Activated CD4-positive, alpha-beta T cell treated with anti-CD3 and anti-CD28 coated beads, Interleukin-2, amount 10 ng/mL, durations not matched to agents 24 days and 14 days (primary cell): ENCODE data around the gene TREML2. TPM values are rescaled to one million over a fixed set of nuclear protein-coding genes. Genes with fewer than 3 reads are reported as not detected.
A peak's percentile ranks its signal among the peaks of the same experiment; 100 is the strongest.

Experiments used
- DNase-seq: peaks from one replicate; pipeline ENCODE4 v3.0.0; 2022
- H3K27ac Mint-ChIP-seq: one replicate; pipeline ENCODE4 v1.8.0; 2022; ENCODE audit warnings: mild to moderate bottlenecking, mixed read lengths
- H3K27me3 Mint-ChIP-seq: one replicate; pipeline ENCODE4 v1.8.0; 2022; ENCODE audit warnings: mixed read lengths
- H3K36me3 Mint-ChIP-seq: one replicate; pipeline ENCODE4 v1.8.0; 2022; ENCODE audit warnings: low read depth, mild to moderate bottlenecking, mixed read lengths
- H3K4me1 Mint-ChIP-seq: one replicate; pipeline ENCODE4 v1.8.0; 2021; ENCODE audit warnings: mixed read lengths
- H3K4me3 Mint-ChIP-seq: one replicate; pipeline ENCODE4 v1.8.0; 2022; ENCODE audit warnings: mild to moderate bottlenecking, moderate library complexity, mixed read lengths
- H3K9me3 Mint-ChIP-seq: one replicate; pipeline ENCODE4 v1.8.0; 2021; ENCODE audit warnings: mixed read lengths
- intact Hi-C: fragments of 100-400 bp; cut with micrococcal nuclease; formaldehyde crosslinking; loops from one replicate; pipeline ENCODE4 v1.15.1; 2023
- total RNA-seq: library from RNA; stranded (reverse); gene quantifications from 2 replicates; pipeline ENCODE4 v1.2.3, GENCODE V29; 2022

Gene TREML2
- total RNA-seq, 1 donor from 2014 or later, result 3.5 TPM

DNA sequence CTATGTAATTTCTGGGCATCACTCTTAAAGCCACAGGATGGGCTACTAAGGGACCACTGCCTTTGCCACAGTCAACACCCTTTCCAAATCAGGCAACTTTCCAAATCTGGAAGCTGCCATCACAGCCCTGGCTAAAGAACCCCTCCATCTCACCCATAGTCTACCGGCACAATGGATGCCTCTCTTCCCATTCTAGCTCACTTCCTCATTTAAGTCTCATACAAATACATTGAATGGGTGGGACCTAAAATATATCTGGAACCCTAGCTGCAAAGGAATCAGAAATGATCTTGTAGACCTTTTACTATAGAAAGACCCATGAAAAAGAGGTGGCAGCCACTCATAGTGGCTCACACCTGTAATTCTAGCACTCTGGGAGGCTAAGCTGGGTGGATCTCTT, 23.9 kb upstream of the TREML2 start:
- peaks cover 4% of the 10 kb centered on the region for H3K9me3 Mint-ChIP-seq
- no peak overlapping the region for H3K27ac Mint-ChIP-seq
- H3K4me1 Mint-ChIP-seq, result peaks cover 2% of the 10 kb centered on the region
- no peak overlapping the region for H3K4me3 Mint-ChIP-seq
- H3K27me3 Mint-ChIP-seq, result peaks cover 17% of the 10 kb centered on the region
- DNase-seq, result no peak
- H3K36me3 Mint-ChIP-seq, result no peaks in the 10 kb centered on the region
- intact Hi-C loops, result no loop called here

DNA sequence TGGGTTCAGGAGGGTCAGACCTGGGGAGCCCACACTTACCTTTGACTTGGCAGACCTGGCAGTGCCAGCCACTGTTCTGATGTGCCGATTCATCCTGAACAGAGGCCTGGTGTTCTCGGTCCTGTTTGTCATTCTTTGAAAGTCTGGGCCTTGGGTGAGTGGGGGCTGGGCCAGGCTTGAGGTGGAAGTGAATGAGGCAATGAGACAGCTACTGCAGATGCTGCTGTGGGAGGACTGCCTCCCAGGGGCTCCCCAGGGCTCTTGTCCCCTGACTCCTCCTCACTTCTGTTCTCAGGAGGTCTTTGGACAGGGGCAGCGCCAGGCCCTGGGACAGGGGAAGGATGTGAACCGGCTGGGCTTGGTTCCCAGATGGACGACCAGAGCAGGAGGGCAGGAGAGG, 21.6 kb upstream of the TREML2 start:
- H3K27me3 Mint-ChIP-seq, result peaks cover 19% of the 10 kb centered on the region
- peaks cover 2% of the 10 kb centered on the region for H3K4me1 Mint-ChIP-seq
- DNase-seq, result peak; percentile 47
- H3K4me3 Mint-ChIP-seq, result no peak overlapping the region
- H3K36me3 Mint-ChIP-seq, result no peaks in the 10 kb centered on the region
- H3K9me3 Mint-ChIP-seq, result peaks cover 4% of the 10 kb centered on the region
- intact Hi-C loops, result no loop called here
- no peak overlapping the region for H3K27ac Mint-ChIP-seq

DNA sequence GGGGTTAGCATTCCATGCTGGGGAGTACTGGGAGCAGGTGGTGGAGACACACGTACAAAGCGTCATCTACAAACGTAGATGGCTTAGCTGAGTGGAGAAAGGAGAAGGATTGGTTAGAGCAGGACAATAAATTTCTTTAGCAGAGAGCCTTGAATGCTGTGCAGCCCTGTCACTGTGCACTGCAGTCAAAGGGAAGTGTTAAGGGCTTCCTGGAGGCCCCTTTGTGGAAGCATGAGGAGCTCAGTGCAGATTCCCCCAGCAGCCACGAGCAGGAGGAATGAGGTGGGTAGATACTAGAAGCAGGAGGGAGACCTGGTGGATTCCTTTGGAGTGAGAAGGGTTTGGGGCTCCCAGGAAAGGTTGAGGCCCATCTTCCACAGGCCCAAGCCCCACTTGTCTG, 21.1 kb upstream of the TREML2 start:
- Mint-ChIP-seq H3K27ac (no peak overlapping the region), H3K4me1 (peaks cover 2% of the 10 kb centered on the region), H3K36me3 (no peaks in the 10 kb centered on the region), H3K27me3 (peaks cover 19% of the 10 kb centered on the region), H3K9me3 (peaks cover 4% of the 10 kb centered on the region), H3K4me3 (no peak overlapping the region)
- intact Hi-C loops, result no loop called here
- DNase-seq, result peak; percentile 47

DNA sequence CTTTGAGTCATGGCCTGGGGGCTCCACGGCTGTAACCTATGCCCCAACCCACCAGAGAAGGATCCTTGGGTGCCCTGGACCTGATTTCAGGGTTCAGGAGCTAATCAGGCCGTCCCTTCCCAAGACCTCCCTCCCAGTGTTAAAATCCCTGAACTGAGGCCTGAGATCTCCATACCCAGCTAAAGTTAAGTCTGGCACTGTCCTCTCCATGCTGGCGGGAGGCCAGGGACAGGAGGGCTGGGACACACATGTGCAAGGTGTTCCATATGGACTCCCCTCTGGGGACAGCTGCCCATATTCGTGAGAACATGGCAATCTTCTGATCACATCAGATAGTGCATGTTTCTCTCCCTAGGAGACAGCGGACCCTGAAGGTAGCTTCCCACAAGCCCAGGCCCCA, 15.7 kb upstream of the TREML2 start:
- DNase-seq, result peak; percentile 46
- H3K27ac Mint-ChIP-seq, result no peak overlapping the region
- H3K27me3 Mint-ChIP-seq, result peaks cover 10% of the 10 kb centered on the region
- no peak overlapping the region for H3K4me3 Mint-ChIP-seq
- H3K4me1 Mint-ChIP-seq, result no peaks in the 10 kb centered on the region
- intact Hi-C loops, result no loop called here
- H3K9me3 Mint-ChIP-seq, result peaks cover 16% of the 10 kb centered on the region
- no peaks in the 10 kb centered on the region for H3K36me3 Mint-ChIP-seq

DNA sequence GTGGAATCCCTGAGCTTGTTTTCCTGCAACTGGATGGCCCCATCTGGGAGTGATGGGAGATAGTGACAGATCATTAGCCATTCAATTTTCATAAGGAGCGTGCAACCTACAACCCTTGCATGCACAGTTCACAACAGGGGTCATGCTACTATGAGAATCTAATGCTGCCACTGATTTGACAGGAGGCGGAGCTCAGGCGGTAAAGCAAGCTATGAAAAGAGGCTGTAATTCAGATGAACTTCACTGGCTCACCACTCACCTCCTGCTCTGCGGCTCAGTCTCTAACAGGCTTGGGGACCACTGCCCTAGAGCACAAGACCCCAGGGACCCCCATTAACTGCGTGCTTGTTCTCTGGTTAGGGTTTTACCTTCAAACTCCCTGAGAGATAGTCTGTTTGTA, 14.8 kb upstream of the TREML2 start:
- intact Hi-C loops, result no loop called here
- peaks cover 16% of the 10 kb centered on the region for H3K9me3 Mint-ChIP-seq
- no peak overlapping the region for H3K27ac Mint-ChIP-seq
- H3K27me3 Mint-ChIP-seq, result peaks cover 11% of the 10 kb centered on the region
- no peaks in the 10 kb centered on the region for H3K36me3 Mint-ChIP-seq
- DNase-seq, result no peak
- H3K4me1 Mint-ChIP-seq, result no peaks in the 10 kb centered on the region
- H3K4me3 Mint-ChIP-seq, result no peak overlapping the region

DNA sequence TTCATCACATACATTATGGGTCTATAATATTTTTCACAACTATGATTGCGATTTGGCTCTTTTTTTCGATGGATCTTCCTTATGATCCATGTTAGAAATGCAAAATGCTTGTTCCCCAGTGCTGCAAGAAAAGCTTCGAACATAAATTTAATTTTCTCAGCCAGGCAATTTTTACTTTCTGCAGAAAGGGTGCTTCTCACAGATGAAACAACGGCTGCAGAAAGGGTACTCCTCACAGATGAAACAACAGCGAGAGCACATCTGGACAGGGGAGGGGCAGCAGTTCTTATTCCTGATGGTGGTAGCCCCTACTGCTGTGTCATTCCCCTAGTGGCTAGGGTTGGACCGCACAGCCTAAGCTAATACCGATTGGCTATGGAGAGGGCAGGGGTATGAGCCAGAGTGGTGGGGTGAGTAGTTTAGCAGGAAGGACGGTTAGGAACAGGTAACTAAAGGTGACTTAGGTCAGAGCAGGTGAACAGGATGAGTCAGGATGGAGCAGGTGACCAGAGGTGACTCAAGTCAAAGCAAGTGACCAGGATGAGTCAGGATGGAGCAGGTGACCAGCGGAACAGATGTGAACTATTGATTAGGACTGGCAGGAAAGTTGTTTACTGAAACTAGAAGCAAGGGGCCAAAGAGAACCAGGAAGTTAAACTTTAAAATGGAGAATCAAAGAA, 13.8 kb upstream of the TREML2 start:
- no peaks in the 10 kb centered on the region for H3K4me1 Mint-ChIP-seq
- peak; percentile 37 for DNase-seq
- H3K9me3 Mint-ChIP-seq, result peaks cover 11% of the 10 kb centered on the region
- no peak overlapping the region for H3K4me3 Mint-ChIP-seq
- intact Hi-C loops, result no loop called here
- peaks cover 11% of the 10 kb centered on the region for H3K27me3 Mint-ChIP-seq
- no peaks in the 10 kb centered on the region for H3K36me3 Mint-ChIP-seq
- no peak overlapping the region for H3K27ac Mint-ChIP-seq

DNA sequence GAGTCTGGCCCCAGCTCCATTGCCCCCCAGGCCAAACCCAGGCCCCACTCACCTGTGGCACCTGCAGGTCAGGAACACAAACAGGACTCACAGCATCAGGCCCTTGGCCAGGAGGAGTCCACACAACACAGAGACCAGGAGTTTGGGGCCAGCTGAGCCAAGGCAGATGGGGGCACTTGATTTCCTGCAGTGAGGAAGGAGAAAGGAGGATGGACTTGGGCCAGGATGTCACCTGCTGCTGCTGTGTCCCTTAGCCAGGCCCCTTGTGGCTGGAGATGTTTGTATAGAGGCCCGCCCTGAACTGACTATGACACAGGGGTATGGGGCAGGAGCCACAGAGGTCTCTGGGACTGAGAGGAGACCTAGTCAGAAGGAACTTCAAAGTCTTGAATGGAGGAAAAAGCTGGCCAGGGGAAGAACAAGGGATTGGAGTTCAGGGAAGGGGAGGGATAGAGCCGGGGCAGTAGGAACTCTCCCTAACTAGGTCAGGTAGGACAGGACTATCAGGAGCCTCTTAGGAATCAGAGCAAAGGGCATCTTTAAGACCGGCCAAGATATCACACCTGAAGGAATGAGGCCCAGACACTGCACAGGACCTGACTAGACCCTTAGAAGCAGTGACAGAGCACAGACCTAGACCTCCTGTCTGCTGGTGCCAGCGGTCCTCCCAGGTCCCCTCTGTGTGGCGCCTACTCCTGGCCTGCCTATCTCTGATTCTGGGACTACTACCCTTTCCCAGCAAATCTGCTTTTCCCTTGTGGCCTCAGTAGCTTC, 8.8 kb upstream of the TREML2 start:
- peak; percentile 51 for DNase-seq
- Mint-ChIP-seq H3K4me3 (no peak overlapping the region), H3K27ac (no peak overlapping the region), H3K27me3 (peaks cover 11% of the 10 kb centered on the region), H3K9me3 (peaks cover 20% of the 10 kb centered on the region), H3K4me1 (peaks cover 4% of the 10 kb centered on the region), H3K36me3 (peaks cover 4% of the 10 kb centered on the region)
- intact Hi-C loops, result no loop called here

DNA sequence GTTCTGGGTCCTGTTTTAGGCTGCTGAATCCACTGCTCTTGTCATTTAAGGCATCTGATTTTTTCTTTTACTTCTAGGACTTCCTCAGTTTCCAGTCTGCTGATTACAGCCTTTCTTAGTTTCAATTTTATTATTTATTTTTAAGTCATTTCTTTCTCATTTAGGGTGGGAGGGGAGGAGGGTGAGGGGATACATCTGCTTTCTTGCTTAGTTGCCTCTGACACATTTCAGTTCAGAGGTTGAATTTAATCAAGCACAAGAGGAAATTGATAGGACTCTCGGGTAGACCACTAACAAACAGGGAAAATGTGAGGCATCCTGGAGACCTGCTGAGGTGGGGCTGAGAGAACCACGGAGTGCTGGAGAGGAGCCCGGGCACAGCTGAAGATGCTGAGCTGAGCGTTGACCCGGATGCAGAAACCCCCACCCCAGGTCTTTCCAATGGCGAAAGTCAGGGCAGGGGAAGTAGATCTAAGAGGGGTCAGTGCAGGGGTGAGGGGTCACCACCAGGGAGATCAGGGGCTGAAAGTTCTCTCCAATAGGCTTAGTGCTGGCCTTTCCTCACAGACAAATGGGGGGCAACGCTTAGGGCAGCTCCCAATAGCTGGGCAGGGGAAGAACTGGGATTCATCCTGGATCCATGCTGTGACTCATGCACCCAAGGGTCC, 7.6 kb upstream of the TREML2 start:
- peaks cover 4% of the 10 kb centered on the region for H3K36me3 Mint-ChIP-seq
- peaks cover 4% of the 10 kb centered on the region for H3K4me1 Mint-ChIP-seq
- peak; percentile 45 for DNase-seq
- peaks cover 7% of the 10 kb centered on the region for H3K27me3 Mint-ChIP-seq
- H3K9me3 Mint-ChIP-seq, result peaks cover 13% of the 10 kb centered on the region
- H3K27ac Mint-ChIP-seq, result no peak overlapping the region
- H3K4me3 Mint-ChIP-seq, result no peak overlapping the region
- intact Hi-C loops, result no loop called here

DNA sequence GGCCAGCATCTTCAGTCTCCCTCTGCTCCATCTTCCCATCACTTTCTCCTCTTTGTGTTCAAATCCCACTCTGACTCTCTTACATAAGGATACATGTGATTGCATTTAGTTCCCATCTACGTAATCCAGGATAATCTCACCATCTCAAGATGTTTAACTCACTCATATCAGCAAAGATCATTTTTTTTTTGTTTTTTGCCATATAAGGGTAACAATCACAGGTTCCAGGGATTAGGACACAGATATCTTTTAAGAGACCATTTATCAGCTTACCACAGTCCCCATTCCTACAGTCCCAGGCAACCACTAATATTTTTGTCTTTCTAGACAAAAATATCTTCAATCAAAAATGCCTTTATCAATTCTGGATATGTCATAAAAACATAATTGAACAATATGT, 3.2 kb upstream of the TREML2 start:
- Mint-ChIP-seq H3K27ac (no peak overlapping the region), H3K36me3 (peaks cover 8% of the 10 kb centered on the region), H3K27me3 (peaks cover 2% of the 10 kb centered on the region), H3K9me3 (peaks cover 13% of the 10 kb centered on the region), H3K4me1 (peaks cover 39% of the 10 kb centered on the region), H3K4me3 (no peak overlapping the region)
- intact Hi-C loops, result loop anchor here (5.0 kb wide), 1 partner anchor 113 kb away; no protein-coding TSS in a partner anchor
- no peak for DNase-seq

DNA sequence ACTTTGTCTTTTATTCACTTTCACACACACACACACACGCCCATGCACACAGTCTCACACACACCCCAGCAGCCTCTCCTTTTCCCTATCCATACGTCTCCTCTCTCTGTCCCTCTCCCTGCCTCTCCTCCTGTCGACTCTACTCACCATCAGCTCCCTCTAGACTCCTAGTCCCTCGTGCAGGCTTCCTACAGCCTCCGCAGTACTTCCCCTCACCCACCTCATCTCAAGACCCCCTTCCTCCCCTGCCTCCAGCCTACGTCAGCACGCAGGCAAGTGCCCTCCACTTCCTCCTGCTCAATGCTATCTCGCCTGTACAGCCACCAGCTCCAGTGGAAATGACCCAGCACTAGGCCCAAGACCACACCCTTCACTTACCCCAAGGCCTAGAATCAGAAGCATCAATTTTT, 820 bp upstream of the TREML2 start:
- peak overlapping the region; percentile 80 for H3K4me3 Mint-ChIP-seq
- peaks cover 6% of the 10 kb centered on the region for H3K9me3 Mint-ChIP-seq
- peaks cover 14% of the 10 kb centered on the region for H3K36me3 Mint-ChIP-seq
- peaks cover 46% of the 10 kb centered on the region for H3K4me1 Mint-ChIP-seq
- H3K27ac Mint-ChIP-seq, result peak overlapping the region; percentile 94
- H3K27me3 Mint-ChIP-seq, result peaks cover 2% of the 10 kb centered on the region
- DNase-seq, result peak; percentile 57
- intact Hi-C loops, result loop anchor here (5.0 kb wide), 1 partner anchor 116 kb away; no protein-coding TSS in a partner anchor

DNA sequence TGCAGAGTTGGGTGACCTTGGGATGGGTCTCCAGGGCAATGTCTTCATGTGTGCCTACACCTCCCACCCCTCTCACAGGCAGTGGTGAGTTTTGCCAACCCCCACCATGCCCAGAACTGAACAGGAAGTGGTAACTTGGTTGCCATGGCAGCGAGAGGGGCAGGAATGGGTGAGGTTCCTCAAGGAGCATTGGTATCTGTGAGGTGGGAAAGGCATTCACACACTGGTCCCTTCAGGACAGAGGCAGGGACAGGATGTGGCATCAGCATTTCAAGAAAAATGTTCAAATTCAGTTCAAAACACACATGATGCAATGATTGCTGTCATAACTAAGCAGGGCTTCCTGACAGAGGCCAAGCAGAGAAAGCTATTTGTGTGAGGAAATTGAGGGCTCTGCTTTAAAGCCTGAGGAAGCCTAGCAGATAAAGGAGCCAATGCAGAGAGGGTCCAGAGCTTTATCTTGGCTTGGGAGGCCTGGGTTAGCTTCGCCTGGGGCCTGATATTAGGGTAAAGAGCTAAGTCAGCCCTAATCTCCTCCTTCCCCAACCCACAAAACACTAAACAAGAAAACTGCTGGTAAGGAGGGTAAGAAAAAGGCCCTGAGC, 551 bp downstream of the TREML2 start:
- Mint-ChIP-seq H3K9me3 (peaks cover 5% of the 10 kb centered on the region), H3K36me3 (peaks cover 21% of the 10 kb centered on the region), H3K27me3 (peaks cover 2% of the 10 kb centered on the region), H3K4me3 (peak overlapping the region; percentile 80), H3K27ac (peak overlapping the region; percentile 94), H3K4me1 (peaks cover 51% of the 10 kb centered on the region)
- DNase-seq, result peak; percentile 92
- intact Hi-C loops, result loop anchor here (1.0 to 5.0 kb wide), 2 partner anchors 117 to 128 kb away; partner anchors contain the start of genes NFYA and OARD1

DNA sequence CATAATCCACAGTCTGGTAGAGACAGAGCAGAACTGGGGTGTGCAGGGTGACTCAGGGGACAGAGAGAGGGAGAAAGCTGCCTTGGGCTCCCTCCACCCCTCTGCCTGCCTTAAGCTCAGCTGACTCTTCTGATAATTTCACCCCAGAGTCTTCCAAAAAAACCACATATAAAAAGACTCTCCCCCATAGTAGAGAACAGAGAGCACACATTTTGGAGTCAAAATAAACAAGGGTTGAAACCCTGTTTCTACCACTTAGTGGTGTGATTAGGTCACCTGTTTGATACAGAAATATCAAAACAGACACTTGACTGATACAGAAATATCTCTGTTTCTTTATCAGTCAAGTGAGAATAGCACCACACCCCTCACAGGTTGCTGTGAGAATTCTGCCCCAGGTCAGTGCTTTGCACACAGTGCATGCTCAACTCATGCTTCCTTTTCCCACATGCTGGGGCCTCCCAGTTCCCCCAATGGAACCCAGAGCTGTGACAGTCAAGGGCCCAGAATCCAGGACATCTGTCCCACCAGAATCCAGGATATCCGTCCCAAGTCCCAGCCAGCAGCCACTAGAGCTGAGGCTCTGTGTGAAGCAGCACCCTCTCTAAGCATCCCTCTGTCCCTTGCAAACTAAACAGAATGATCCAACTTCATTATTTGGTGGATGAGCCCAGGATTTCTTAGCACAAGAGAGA, 1.2 kb downstream of the TREML2 start:
- peaks cover 26% of the 10 kb centered on the region for H3K36me3 Mint-ChIP-seq
- H3K27me3 Mint-ChIP-seq, result no peaks in the 10 kb centered on the region
- peak; percentile 78 for DNase-seq
- intact Hi-C loops, result loop anchor here (1.0 to 5.0 kb wide), 2 partner anchors 118 to 127 kb away; partner anchors contain the start of genes NFYA and OARD1
- H3K4me1 Mint-ChIP-seq, result peaks cover 57% of the 10 kb centered on the region
- no peaks in the 10 kb centered on the region for H3K9me3 Mint-ChIP-seq
- peak overlapping the region; percentile 80 for H3K4me3 Mint-ChIP-seq
- peak overlapping the region; percentile 94 for H3K27ac Mint-ChIP-seq

DNA sequence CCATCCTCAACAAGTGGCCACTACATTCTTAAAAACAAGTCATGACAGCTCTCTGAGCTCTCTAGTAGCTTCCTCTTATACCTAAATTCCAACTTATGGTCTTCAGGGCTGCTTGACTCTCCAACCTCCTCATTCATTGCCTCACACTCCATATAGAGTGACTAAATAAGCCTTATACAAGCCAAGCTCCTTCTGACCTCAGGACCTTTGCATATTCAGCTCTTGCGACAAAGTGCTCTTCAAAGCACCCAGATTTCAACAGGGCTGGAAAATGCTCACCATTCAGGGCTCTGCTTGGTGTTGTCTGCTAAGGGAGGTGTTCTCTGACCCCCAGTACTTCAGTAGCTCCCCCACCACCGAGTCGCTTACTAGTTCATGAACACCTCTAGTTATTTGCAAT, 3.7 kb downstream of the TREML2 start:
- intact Hi-C loops, result no loop called here
- peaks cover 38% of the 10 kb centered on the region for H3K36me3 Mint-ChIP-seq
- no peaks in the 10 kb centered on the region for H3K9me3 Mint-ChIP-seq
- no peak overlapping the region for H3K27ac Mint-ChIP-seq
- DNase-seq, result peak; percentile 44
- no peaks in the 10 kb centered on the region for H3K27me3 Mint-ChIP-seq
- H3K4me1 Mint-ChIP-seq, result peaks cover 55% of the 10 kb centered on the region
- H3K4me3 Mint-ChIP-seq, result no peak overlapping the region
